K562 (cell line): Measurements from ENCODE around the gene CCL5. TPM values are rescaled to one million over a fixed set of nuclear protein-coding genes. Genes with fewer than 3 reads are reported as not detected.

Source experiments
- ATAC-seq: fragments of 200-7000 bp; cut with Tn5 transposase; 3 replicates; pipeline ENCODE4 v1.9.1; 2020; ENCODE audit warnings: moderate library complexity
- BruUV-seq: library from RNA; stranded (reverse); fragments of 400-500 nt; replicated peaks from 2 replicates; lab custom pipeline; 2021; lab: Mats Ljungman, UMichigan
- CTCF ChIA-PET: fragments of 300-600 bp; formaldehyde crosslinking; extraction: SDS; loops from one replicate; lab custom pipeline; 2021; ENCODE audit warnings: low intra/inter-chr PET ratio; lab: Yijun Ruan, JAX
- POLR2A ChIA-PET: fragments of 300-600, 350-650 bp; sonication (Branson Sonifier 250); formaldehyde crosslinking; extraction: SDS; loops from one replicate; lab custom pipeline; 2021; ENCODE audit warnings: antibody characterized with exemption, inconsistent platforms; lab: Yijun Ruan, JAX
- DNase-seq, 4 experiments: peaks; one replicate each; pipeline versions ENCODE4 v3.0.0 to v3.0.0-alpha.2; 2011 to 2018; ENCODE audit warnings: low spot score in 3 of 4, mixed read lengths in 3 of 4; ENCODE audit errors: extremely low read depth in 1 of 4
- FAIRE-seq: peaks from 2 replicates; lab custom pipeline; 2011; peaks lifted over from hg19 to GRCh38; lab: Jason Lieb, UNC
- H2AFZ ChIP-seq: 2 replicates; pipeline ENCODE4 v1.6.0; 2011; ENCODE audit warnings: low read depth, low read length, control low read depth, inconsistent platforms
- H3K27ac ChIP-seq: fragments of 200-600 bp; 3 replicates; pipeline ENCODE4 v1.8.0; 2011; ENCODE audit warnings: low read depth, mild to moderate bottlenecking, control low read depth, inconsistent platforms, low read length, moderate library complexity, mixed read lengths; ENCODE audit errors: extremely low read depth
- H3K27me3 ChIP-seq, 2 experiments: fragments of 300-600 bp in 1 of 2; 2 replicates in 1 of 2; 3 replicates in 1 of 2; pipeline versions ENCODE4 v1.6.0 to v1.8.0; 2011; ENCODE audit warnings: inconsistent platforms in 2 of 2, low read length in 2 of 2, mild to moderate bottlenecking in 1 of 2, mixed read lengths in 1 of 2, moderate library complexity in 1 of 2; ENCODE audit not compliant: control insufficient read depth in 2 of 2, insufficient read depth in 2 of 2
- H3K36me3 ChIP-seq: fragments of 300-600 bp; 3 replicates; pipeline ENCODE4 v1.8.0; 2011; ENCODE audit warnings: mild to moderate bottlenecking, low read length, inconsistent platforms; ENCODE audit not compliant: control insufficient read depth, insufficient read depth
- H3K4me1 ChIP-seq, 2 experiments: fragments of 200-600 bp in 1 of 2; replicated peaks in 1 of 2; 2 replicates in 1 of 2; 3 replicates in 1 of 2; pipeline versions ENCODE4 v1.5.1 to v1.8.0; 2011; ENCODE audit warnings: inconsistent platforms in 2 of 2, low read length in 2 of 2, mild to moderate bottlenecking in 1 of 2, mixed read lengths in 1 of 2, moderate library complexity in 1 of 2; ENCODE audit not compliant: control insufficient read depth in 2 of 2, insufficient read depth in 2 of 2
- H3K4me2 ChIP-seq: 2 replicates; pipeline ENCODE4 v1.6.1; 2011; ENCODE audit warnings: low read length, control low read depth, inconsistent platforms, mixed read lengths; ENCODE audit not compliant: insufficient read depth
- H3K4me3 ChIP-seq: fragments of 200-600 bp; sonication (generic), shearing (Covaris generic); 2 replicates; pipeline ENCODE4 v1.5.1; 2016; ENCODE audit warnings: control low read depth, inconsistent platforms
- H3K79me2 ChIP-seq: fragments of 200-600 bp; 3 replicates; pipeline ENCODE4 v1.8.0; 2011; ENCODE audit warnings: low read length, inconsistent platforms; ENCODE audit not compliant: control insufficient read depth, insufficient read depth
- H3K9ac ChIP-seq, 2 experiments: 2 replicates each; pipeline versions ENCODE4 v1.6.0 to v1.6.1; 2011; ENCODE audit warnings: low read depth in 2 of 2, low read length in 2 of 2, control low read depth in 1 of 2, inconsistent platforms in 1 of 2, mild to moderate bottlenecking in 1 of 2, mixed read lengths in 1 of 2; ENCODE audit not compliant: insufficient read depth in 1 of 2
- H3K9me1 ChIP-seq: one replicate; pipeline ENCODE4 v1.6.0; 2011; ENCODE audit warnings: inconsistent platforms, mild to moderate bottlenecking, low read length, moderate library complexity; ENCODE audit not compliant: control insufficient read depth, insufficient read depth
- H3K9me3 ChIP-seq: replicated peaks from 2 replicates; pipeline ENCODE4 v1.5.1; 2011; ENCODE audit warnings: low read depth, low read length, inconsistent platforms; ENCODE audit not compliant: control insufficient read depth, insufficient read depth
- H4K20me1 ChIP-seq: replicated peaks from 2 replicates; pipeline ENCODE4 v1.6.1; 2011; ENCODE audit warnings: low read length, inconsistent platforms, mixed read lengths; ENCODE audit not compliant: control insufficient read depth, insufficient read depth
- CHD7 ChIP-seq: fragments of 200-600 bp; sonication (generic); IDR thresholded peaks from one replicate; pipeline ENCODE4 v1.6.1; 2012; ENCODE audit warnings: mild to moderate bottlenecking, low read depth, low read length, inconsistent platforms
- ELK1 ChIP-seq: sonication (generic); formaldehyde crosslinking; IDR thresholded peaks from 2 replicates; pipeline ENCODE4 v1.8.1; 2022; ENCODE audit warnings: missing genetic modification reagents
- GATAD2B ChIP-seq: fragments of 450-650 bp; IDR thresholded peaks from 2 replicates; pipeline ENCODE4 v1.6.1; 2017; ENCODE audit warnings: mild to moderate bottlenecking, borderline replicate concordance
- HDAC1 ChIP-seq, 2 experiments: fragments of 450-650 bp; IDR thresholded peaks; 2 replicates each; pipeline ENCODE4 v1.6.1; 2016 to 2017; ENCODE audit warnings: inconsistent platforms in 1 of 2, mild to moderate bottlenecking in 1 of 2, moderate library complexity in 1 of 2
- HIVEP1 ChIP-seq: fragments of 250-450 bp; sonication (Bioruptor Pico); IDR thresholded peaks from 2 replicates; pipeline ENCODE4 v1.4.0; 2020; ENCODE audit warnings: mild to moderate bottlenecking
- KDM5B ChIP-seq: fragments of 200-600 bp; sonication (generic); IDR thresholded peaks from 2 replicates; pipeline ENCODE4 v1.6.1; 2012; ENCODE audit warnings: low read depth, mild to moderate bottlenecking, moderate library complexity, low read length, control low read depth, inconsistent platforms; ENCODE audit not compliant: insufficient replicate concordance
- SUPT5H ChIP-seq: fragments of 450-650 bp; IDR thresholded peaks from 2 replicates; pipeline ENCODE4 v1.6.1; 2016
- TGIF2 ChIP-seq: sonication (generic); formaldehyde crosslinking; IDR thresholded peaks from 2 replicates; pipeline ENCODE4 v1.8.1; 2022; ENCODE audit warnings: mild to moderate bottlenecking, missing genetic modification reagents, moderate library complexity
- ZNF354B ChIP-seq: fragments of 250-450 bp; sonication (Bioruptor Pico); IDR thresholded peaks from 2 replicates; pipeline ENCODE4 v1.4.0; 2020
- ZNF431 ChIP-seq: sonication (generic); formaldehyde crosslinking; IDR thresholded peaks from 2 replicates; pipeline ENCODE4 v1.8.0; 2022; ENCODE audit warnings: mild to moderate bottlenecking, missing genetic modification reagents
- WGBS: fragments of 100-300 bp; shearing (Covaris generic); methylation state at CpG from one replicate; pipeline ENCODE4 v1.1.6; 2016; ENCODE audit warnings: low coverage, mixed read lengths; ENCODE audit not compliant: insufficient coverage; ENCODE audit errors: missing lambda C conversion rate; 5-methylcytosine and 5-hydroxymethylcytosine counted together
- in situ Hi-C: fragments of 300-500 bp; cut with MboI; formaldehyde crosslinking; loops from 4 replicates; pipeline ENCODE4 v1.15.0; 2018; ENCODE audit warnings: inconsistent platforms, mixed read lengths
- intact Hi-C: fragments of 100-400 bp; cut with micrococcal nuclease; formaldehyde crosslinking; loops from 2 replicates; pipeline ENCODE4 v1.14.2; 2022
- polyA plus RNA-seq, 8 experiments: library from polyadenylated mRNA; depleted of rRNA in 4 of 8; stranded (reverse) in 5 of 8; unstranded in 3 of 8; fragments of >200 nt; fragmentation: Nextera tagmentation in 2 of 8; fragmentation: Illumina TruSeq in 1 of 8; extraction: Ambion mirVana in 2 of 8; extraction: Trizol in 1 of 8; gene quantifications; 2 replicates each; pipeline versions ENCODE4 v1.2.1 to v1.2.3, GENCODE V29; 2011 to 2014; ENCODE audit warnings: inconsistent platforms in 1 of 8, missing spikeins in 1 of 8
- total RNA-seq, 7 experiments: library from RNA; depleted of rRNA in 6 of 7; stranded (reverse); fragments of >200 nt in 6 of 7; fragmentation: Illumina TruSeq in 2 of 7; extraction: Trizol in 2 of 7; gene quantifications; 2 replicates each; pipeline versions ENCODE4 v1.2.1 to v1.2.3, GENCODE V29; 2011 to 2021; ENCODE audit warnings: low replicate concordance in 1 of 7

CCL5 gene
- total and polyA plus RNA-seq, 9 of the 15 experiments (the other 6 are each of a cell fraction or from before 2014, with no cell fraction given), result 0.18 to 0.59 (median 0.45) TPM; not detected in 1

GRCh38 chr17:35843698-35844097 is 36.5 kb downstream of the CCL5 start:
- no peak overlapping the region for H3K4me3 ChIP-seq
- DNase-seq (no peak), FAIRE-seq (no peak), ATAC-seq (no peak)
- H3K9me3 ChIP-seq, result no peaks in the 10 kb centered on the region
- ChIA-PET CTCF (no interaction called here), POLR2A (no interaction called here)
- H3K9me1 ChIP-seq, result no peaks in the 10 kb centered on the region
- H3K79me2 ChIP-seq, result no peaks in the 10 kb centered on the region
- H4K20me1 ChIP-seq, result no peaks in the 10 kb centered on the region
- no peaks in the 10 kb centered on the region for H3K27me3 ChIP-seq
- intact Hi-C loops (loop anchor here (10.0 kb wide), 1 partner anchor 231 kb away; no protein-coding TSS in a partner anchor), in situ Hi-C loops (no loop called here)
- peaks cover 88% of the 10 kb centered on the region for H3K36me3 ChIP-seq
- H3K9ac ChIP-seq, result no peak overlapping the region
- no peak overlapping the region for H3K27ac ChIP-seq
- H3K4me2 ChIP-seq, result no peak overlapping the region
- H2AFZ ChIP-seq, result no peak overlapping the region
- no TSS peak for BruUV-seq
- no peaks in the 10 kb centered on the region for H3K4me1 ChIP-seq
- 96% methylated on average over 2 of the region's 2 CpGs for WGBS
- TF ChIP-seq HDAC1 (IDR thresholded peaks at IDR 0.05), result no peak
- no peak for TF ChIP-seq SUPT5H
- TF ChIP-seq CHD7, result no peak
- TF ChIP-seq ZNF431 (CRISPR knock-in tag), result no peak
- TF ChIP-seq ZNF354B (CRISPR knock-in tag), result no peak
- TF ChIP-seq KDM5B, result no peak
- TF ChIP-seq TGIF2, result no peak
- TF ChIP-seq HIVEP1 (CRISPR knock-in tag), result no peak
- no peak for TF ChIP-seq ELK1 (CRISPR knock-in tag)
- no peak for TF ChIP-seq GATAD2B
